H1 (cell line): Measurements from ENCODE around the gene CSNK1G3. TPM values are rescaled to one million over a fixed set of nuclear protein-coding genes. Genes with fewer than 3 reads are reported as not detected.
"Not testable (repeated sequence)": the region's sequence is repeated elsewhere in the genome, so short reads cannot be mapped to it uniquely, and the experiment has no call there.

Source experiments
- CTCF ChIA-PET: fragments of 300-600 bp; sonication (Branson Sonifier 250); formaldehyde crosslinking; loops from one replicate; lab custom pipeline; 2021; ENCODE audit not compliant: partially characterized antibody; lab: Charles Lee
- POLR2A ChIA-PET: fragments of 300-600 bp; sonication (Branson Sonifier 250); formaldehyde crosslinking; loops from one replicate; lab custom pipeline; 2021; ENCODE audit warnings: inconsistent platforms; ENCODE audit not compliant: partially characterized antibody; lab: Charles Lee
- DNase-seq, 2 experiments: peaks; one replicate each; pipeline versions ENCODE4 v3.0.0 to v3.0.0-alpha.2; 2010 to 2022; ENCODE audit warnings: low spot score in 2 of 2, low read depth in 1 of 2, mixed read lengths in 1 of 2
- FAIRE-seq: peaks from 2 replicates; lab custom pipeline; 2011; peaks lifted over from hg19 to GRCh38; lab: Jason Lieb, UNC
- H2AFZ ChIP-seq: 2 replicates; pipeline ENCODE4 v1.8.1; 2012; ENCODE audit warnings: low read length, inconsistent platforms
- H2AK5ac ChIP-seq: 2 replicates; pipeline ENCODE4 v1.6.1; 2013; ENCODE audit warnings: low read depth, low read length
- H2BK120ac ChIP-seq: replicated peaks from 2 replicates; pipeline ENCODE3; 2013; ENCODE audit warnings: low read depth, low read length, inconsistent platforms
- H2BK12ac ChIP-seq: 2 replicates; pipeline ENCODE4 v1.6.1; 2013; ENCODE audit warnings: low read depth, low read length
- H2BK15ac ChIP-seq: 2 replicates; pipeline ENCODE4 v1.6.1; 2013; ENCODE audit warnings: low read length
- H2BK20ac ChIP-seq: 2 replicates; pipeline ENCODE4 v1.6.1; 2013; ENCODE audit warnings: low read length
- H2BK5ac ChIP-seq: 2 replicates; pipeline ENCODE4 v1.6.1; 2013; ENCODE audit warnings: low read depth, low read length
- H3K14ac ChIP-seq: 2 replicates; pipeline ENCODE4 v1.6.1; 2013; ENCODE audit warnings: inconsistent platforms; ENCODE audit not compliant: insufficient read length
- H3K18ac ChIP-seq: 2 replicates; pipeline ENCODE4 v1.6.1; 2013; ENCODE audit warnings: low read length; ENCODE audit errors: extremely low read depth
- H3K23ac ChIP-seq: 2 replicates; pipeline ENCODE4 v1.6.1; 2013; ENCODE audit warnings: inconsistent platforms; ENCODE audit not compliant: insufficient read length
- H3K23me2 ChIP-seq: 2 replicates; pipeline ENCODE4 v1.6.1; 2013; ENCODE audit warnings: low read depth, low read length
- H3K27ac ChIP-seq: 2 replicates; pipeline ENCODE4 v1.6.1; 2011; ENCODE audit warnings: low read depth, low read length, inconsistent platforms
- H3K27me3 ChIP-seq, 4 experiments: replicated peaks in 1 of 4; 1 replicate in 1 of 4; 2 replicates in 3 of 4; pipeline versions ENCODE4 v1.6.1 to v1.8.1; 2011 to 2013; ENCODE audit warnings: low read length in 3 of 4, mild to moderate bottlenecking in 3 of 4, inconsistent platforms in 2 of 4, mixed read lengths in 2 of 4, moderate library complexity in 1 of 4; ENCODE audit not compliant: control insufficient read depth in 3 of 4, insufficient read depth in 3 of 4; ENCODE audit errors: extremely low read depth in 1 of 4
- H3K36me3 ChIP-seq, 4 experiments: 2 replicates each; pipeline versions ENCODE4 v1.6.1 to v1.8.1; 2011 to 2013; ENCODE audit warnings: mild to moderate bottlenecking in 4 of 4, low read length in 3 of 4, moderate library complexity in 2 of 4, control low read depth in 1 of 4, inconsistent platforms in 1 of 4; ENCODE audit not compliant: insufficient read depth in 4 of 4, control insufficient read depth in 2 of 4
- H3K4ac ChIP-seq: replicated peaks from 2 replicates; pipeline ENCODE3; 2013; ENCODE audit warnings: low read length, low read depth, mixed read lengths, inconsistent platforms; ENCODE audit not compliant: insufficient read length
- H3K4me1 ChIP-seq, 4 experiments: replicated peaks in 1 of 4; 1 replicate in 1 of 4; 2 replicates in 3 of 4; pipeline versions ENCODE4 v1.6.1 to v1.8.1; 2011 to 2013; ENCODE audit warnings: low read length in 3 of 4, inconsistent platforms in 2 of 4, mixed read lengths in 1 of 4; ENCODE audit not compliant: insufficient read depth in 4 of 4, control insufficient read depth in 3 of 4
- H3K4me2 ChIP-seq, 2 experiments: 2 replicates each; pipeline versions ENCODE4 v1.6.1 to v1.8.1; 2011 to 2013; ENCODE audit warnings: low read depth in 2 of 2, low read length in 2 of 2, control low read depth in 1 of 2, inconsistent platforms in 1 of 2, mild to moderate bottlenecking in 1 of 2; ENCODE audit not compliant: insufficient read depth in 1 of 2
- H3K4me3 ChIP-seq, 4 experiments: fragments of 200-600, 300-600 bp in 1 of 4; sonication (generic), shearing (Covaris generic), sonication (Bioruptor Twin) in 1 of 4; 2 replicates each; pipeline versions ENCODE4 v1.5.1 to v1.8.1; 2011 to 2016; ENCODE audit warnings: low read length in 4 of 4, low read depth in 3 of 4, control low read depth in 2 of 4, inconsistent platforms in 2 of 4, mild to moderate bottlenecking in 2 of 4, mixed read lengths in 1 of 4, moderate library complexity in 1 of 4; ENCODE audit not compliant: insufficient read depth in 2 of 4; ENCODE audit errors: extremely low read depth in 1 of 4
- H3K56ac ChIP-seq: replicated peaks from 2 replicates; pipeline ENCODE3; 2013; ENCODE audit warnings: low read depth, mild to moderate bottlenecking, mixed read lengths, low read length, inconsistent platforms; ENCODE audit not compliant: insufficient read length
- H3K79me1 ChIP-seq: 2 replicates; pipeline ENCODE4 v1.6.1; 2013; ENCODE audit warnings: low read depth, low read length, control low read depth
- H3K79me2 ChIP-seq, 2 experiments: 2 replicates each; pipeline versions ENCODE4 v1.6.1 to v1.8.1; 2012 to 2013; ENCODE audit warnings: low read length in 2 of 2, mild to moderate bottlenecking in 2 of 2, inconsistent platforms in 1 of 2; ENCODE audit not compliant: insufficient read depth in 2 of 2, control insufficient read depth in 1 of 2
- H3K9ac ChIP-seq, 4 experiments: replicated peaks in 1 of 4; 1 replicate in 1 of 4; 2 replicates in 3 of 4; pipeline versions ENCODE4 v1.6.1 to v1.8.1; 2011 to 2013; ENCODE audit warnings: low read depth in 3 of 4, low read length in 3 of 4, control low read depth in 2 of 4, mild to moderate bottlenecking in 2 of 4, moderate library complexity in 2 of 4, inconsistent platforms in 1 of 4; ENCODE audit errors: extremely low read depth in 1 of 4
- H3K9me3 ChIP-seq, 2 experiments: 2 replicates each; pipeline versions ENCODE4 v1.6.1 to v1.8.1; 2012 to 2013; ENCODE audit warnings: mild to moderate bottlenecking in 2 of 2, moderate library complexity in 2 of 2, control low read depth in 1 of 2, inconsistent platforms in 1 of 2, low read depth in 1 of 2, low read length in 1 of 2, mixed read lengths in 1 of 2; ENCODE audit not compliant: insufficient read depth in 2 of 2
- H4K20me1 ChIP-seq, 2 experiments: replicated peaks in 1 of 2; 2 replicates each; pipeline versions ENCODE3 to v1.8.1; 2011 to 2013; ENCODE audit warnings: inconsistent platforms in 2 of 2, low read length in 2 of 2, mild to moderate bottlenecking in 1 of 2; ENCODE audit not compliant: insufficient read depth in 2 of 2, control insufficient read depth in 1 of 2
- H4K5ac ChIP-seq: 2 replicates; pipeline ENCODE4 v1.6.1; 2013; ENCODE audit warnings: low read length, low read depth, mixed read lengths, inconsistent platforms; ENCODE audit not compliant: insufficient read length
- H4K8ac ChIP-seq: 2 replicates; pipeline ENCODE4 v1.8.0; 2013; ENCODE audit warnings: mild to moderate bottlenecking, moderate library complexity, low read length, inconsistent platforms; ENCODE audit not compliant: insufficient read depth; ENCODE audit errors: extremely low read depth
- H4K91ac ChIP-seq: replicated peaks from 2 replicates; pipeline ENCODE3; 2013; ENCODE audit warnings: low read length, mixed read lengths, inconsistent platforms; ENCODE audit not compliant: insufficient read length
- WGBS, 2 experiments: shearing (Covaris generic) in 1 of 2; methylation state at CpG; one replicate each; pipeline versions ENCODE4 v1.1.6 to v1.1.7; 2013 to 2015; ENCODE audit warnings: low lambda C conversion rate in 2 of 2, mixed read lengths in 2 of 2, inconsistent platforms in 1 of 2, low coverage in 1 of 2, missing lambda C conversion rate in 1 of 2; ENCODE audit not compliant: insufficient replicate concordance in 2 of 2, insufficient coverage in 1 of 2, insufficient read length in 1 of 2; ENCODE audit errors: extremely low coverage in 1 of 2, missing lambda C conversion rate in 1 of 2; 5-methylcytosine and 5-hydroxymethylcytosine counted together
- polyA plus RNA-seq, 7 experiments: library from polyadenylated mRNA; depleted of rRNA in 3 of 7; stranded (reverse) in 5 of 7; unstranded in 2 of 7; fragments of >200 nt in 5 of 7; fragments of 200-250 nt in 2 of 7; gene quantifications; 1 replicate in 5 of 7; 2 replicates in 1 of 7; 4 replicates in 1 of 7; pipeline versions ENCODE4 v1.2.1 to v1.2.3, GENCODE V29; 2011 to 2013; ENCODE audit warnings: missing spikeins in 2 of 7, mixed read lengths in 2 of 7
- total RNA-seq: library from RNA; stranded (reverse); fragmentation: NEBNext Ultra II Directional; extraction: Animal tissue kit (Norgen Biotek cat#: 25700); gene quantifications from 2 replicates; pipeline ENCODE4 v1.2.1, GENCODE V29; 2021

CSNK1G3 gene
- total and polyA plus RNA-seq, 2 of the 8 experiments (the other 6 are each of a cell fraction or from before 2014, with no cell fraction given), result 10.6 to 58.9 TPM

- CTCF ChIA-PET, H2BK12ac ChIP-seq, H3K9ac ChIP-seq, H2AFZ ChIP-seq, H3K4ac ChIP-seq, H2BK20ac ChIP-seq, H2AK5ac ChIP-seq, H4K91ac ChIP-seq, H3K14ac ChIP-seq, FAIRE-seq, H3K79me2 ChIP-seq, H3K27ac ChIP-seq, H4K5ac ChIP-seq, H3K56ac ChIP-seq, H4K20me1 ChIP-seq, H2BK120ac ChIP-seq, DNase-seq, H3K4me1 ChIP-seq, H3K9me3 ChIP-seq, H3K23ac ChIP-seq, POLR2A ChIA-PET, H2BK15ac ChIP-seq, H3K79me1 ChIP-seq, H3K4me3 ChIP-seq, H3K23me2 ChIP-seq, H3K4me2 ChIP-seq, H4K8ac ChIP-seq, H3K27me3 ChIP-seq, H3K36me3 ChIP-seq, H3K18ac ChIP-seq, H2BK5ac ChIP-seq: not testable (repeated sequence)
- 75% methylated on average over 1 of the region's 1 CpG; no CpG with 5 or more reads in 1 of the 2 experiments for WGBS, 2 experiments
Measured at GRCh38 chr5:123466839-123467238, 45.1 kb upstream of the CSNK1G3 start.
